HEK293 (cell line): Measurements from ENCODE around the gene GRAP2.
A peak's percentile ranks its signal among the peaks of the same experiment; 100 is the strongest.

Experiments used
- CTCF ChIA-PET: fragments of 350-600 bp; formaldehyde crosslinking; extraction: SDS; loops from one replicate; lab custom pipeline; 2021; ENCODE audit warnings: antibody characterized with exemption; lab: Yijun Ruan, JAX
- POLR2A ChIA-PET: fragments of 300-600 bp; formaldehyde crosslinking; extraction: SDS; loops from one replicate; lab custom pipeline; 2020; ENCODE audit warnings: antibody characterized with exemption, inconsistent platforms; lab: Yijun Ruan, JAX
- H3K27ac ChIP-seq: fragments of 200-500 bp; sonication (Bioruptor generic); 2 replicates; pipeline ENCODE4 v1.5.1; 2014; ENCODE audit warnings: low read depth, low read length, control low read depth, inconsistent platforms; ENCODE audit errors: extremely low read depth
- H3K36me3 ChIP-seq, 2 experiments: fragments of 200-500 bp in 1 of 2; sonication (Bioruptor generic) in 1 of 2; 1 replicate in 1 of 2; 2 replicates in 1 of 2; pipeline ENCODE4 v1.5.1; 2014 to 2017; ENCODE audit warnings: inconsistent platforms in 2 of 2, low read length in 2 of 2; ENCODE audit not compliant: control insufficient read depth in 2 of 2, insufficient read depth in 1 of 2
- H3K4me1 ChIP-seq: fragments of 200-500 bp; sonication (Bioruptor generic); 2 replicates; pipeline ENCODE4 v1.5.1; 2014; ENCODE audit warnings: mild to moderate bottlenecking, low read length, inconsistent platforms; ENCODE audit not compliant: control insufficient read depth, insufficient read depth
- H3K4me3 ChIP-seq: 2 replicates; pipeline ENCODE4 v1.5.1; 2011; ENCODE audit warnings: low read depth, mild to moderate bottlenecking, control low read depth, low read length, moderate library complexity
- H3K9me3 ChIP-seq: fragments of 200-500 bp; sonication (Bioruptor generic); 2 replicates; pipeline ENCODE4 v1.5.1; 2014; ENCODE audit warnings: low read depth, low read length, inconsistent platforms; ENCODE audit not compliant: control insufficient read depth, insufficient read depth
- BCL11A ChIP-seq: fragments of 450-650 bp; formaldehyde crosslinking; IDR thresholded peaks from 2 replicates; pipeline ENCODE4 v1.5.1; 2016; ENCODE audit warnings: low read depth, missing biosample characterization, missing genetic modification characterization
- GLIS1 ChIP-seq: fragments of 450-650 bp; formaldehyde crosslinking; IDR thresholded peaks from 2 replicates; pipeline ENCODE4 v1.5.1; 2016; ENCODE audit warnings: missing biosample characterization, missing genetic modification characterization
- KLF1 ChIP-seq: fragments of 450-650 bp; formaldehyde crosslinking; IDR thresholded peaks from 2 replicates; pipeline ENCODE4 v1.5.1; 2016; ENCODE audit warnings: missing biosample characterization, missing genetic modification characterization
- OSR2 ChIP-seq: fragments of 450-650 bp; formaldehyde crosslinking; IDR thresholded peaks from 2 replicates; pipeline ENCODE4 v1.5.1; 2016; ENCODE audit warnings: missing biosample characterization, missing genetic modification characterization
- SCRT1 ChIP-seq: fragments of 450-650 bp; formaldehyde crosslinking; IDR thresholded peaks from 2 replicates; pipeline ENCODE4 v1.5.1; 2016; ENCODE audit warnings: missing biosample characterization, missing genetic modification characterization, borderline replicate concordance
- SCRT2 ChIP-seq: fragments of 450-650 bp; formaldehyde crosslinking; IDR thresholded peaks from 2 replicates; pipeline ENCODE4 v1.5.1; 2016; ENCODE audit warnings: missing biosample characterization, missing genetic modification characterization
- SP3 ChIP-seq: fragments of 450-650 bp; formaldehyde crosslinking; IDR thresholded peaks from 2 replicates; pipeline ENCODE4 v1.5.1; 2016; ENCODE audit warnings: missing biosample characterization, missing genetic modification characterization
- ZBTB20 ChIP-seq: fragments of 450-650 bp; formaldehyde crosslinking; IDR thresholded peaks from 2 replicates; pipeline ENCODE4 v1.5.1; 2016; ENCODE audit warnings: missing biosample characterization, missing genetic modification characterization
- ZBTB7A ChIP-seq: fragments of 450-650 bp; formaldehyde crosslinking; IDR thresholded peaks from 2 replicates; pipeline ENCODE4 v1.5.1; 2016; ENCODE audit warnings: low read depth, missing biosample characterization, missing genetic modification characterization
- ZFHX2 ChIP-seq: fragments of 450-650 bp; formaldehyde crosslinking; conservative IDR thresholded peaks from 2 replicates; pipeline ENCODE4 v1.5.1; 2016; ENCODE audit warnings: missing biosample characterization, missing genetic modification characterization
- ZNF202 ChIP-seq: fragments of 450-650 bp; formaldehyde crosslinking; IDR thresholded peaks from 2 replicates; pipeline ENCODE4 v1.5.1; 2016; ENCODE audit warnings: missing biosample characterization, missing genetic modification characterization, borderline replicate concordance
- ZNF24 ChIP-seq: fragments of 450-650 bp; formaldehyde crosslinking; IDR thresholded peaks from 2 replicates; pipeline ENCODE4 v1.5.1; 2016; ENCODE audit warnings: missing biosample characterization, missing genetic modification characterization
- ZNF248 ChIP-seq: fragments of 450-650 bp; formaldehyde crosslinking; IDR thresholded peaks from 2 replicates; pipeline ENCODE4 v1.5.1; 2017; ENCODE audit warnings: missing biosample characterization, missing genetic modification characterization
- ZNF341 ChIP-seq: fragments of 450-650 bp; formaldehyde crosslinking; IDR thresholded peaks from 2 replicates; pipeline ENCODE4; 2016; ENCODE audit warnings: low read depth, missing biosample characterization, missing genetic modification characterization
- TF ChIP-seq, protein P1 (sequence below): fragments of 450-650 bp; formaldehyde crosslinking; IDR thresholded peaks from 2 replicates; pipeline ENCODE4 v1.5.1; 2016; ENCODE audit warnings: missing biosample characterization, missing genetic modification characterization
- TF ChIP-seq, protein P2 (sequence below): fragments of 450-650 bp; formaldehyde crosslinking; IDR thresholded peaks from 2 replicates; pipeline ENCODE4 v1.5.1; 2016; ENCODE audit warnings: missing biosample characterization, missing genetic modification characterization
- TF ChIP-seq, protein P3 (sequence below): fragments of 450-650 bp; formaldehyde crosslinking; conservative IDR thresholded peaks from 2 replicates; pipeline ENCODE4 v1.5.1; 2016; ENCODE audit warnings: low read depth, missing biosample characterization, missing genetic modification characterization
- TF ChIP-seq, protein P4 (sequence below): fragments of 450-650 bp; formaldehyde crosslinking; IDR thresholded peaks from 2 replicates; pipeline ENCODE4 v1.5.1; 2017; ENCODE audit warnings: missing biosample characterization, missing genetic modification characterization
- TF ChIP-seq, protein P5 (sequence below): fragments of 450-650 bp; formaldehyde crosslinking; optimal IDR thresholded peaks from 2 replicates; pipeline ENCODE3; 2016; ENCODE audit warnings: missing biosample characterization, mild to moderate bottlenecking, missing genetic modification characterization

The GRAP2 gene

DNA sequence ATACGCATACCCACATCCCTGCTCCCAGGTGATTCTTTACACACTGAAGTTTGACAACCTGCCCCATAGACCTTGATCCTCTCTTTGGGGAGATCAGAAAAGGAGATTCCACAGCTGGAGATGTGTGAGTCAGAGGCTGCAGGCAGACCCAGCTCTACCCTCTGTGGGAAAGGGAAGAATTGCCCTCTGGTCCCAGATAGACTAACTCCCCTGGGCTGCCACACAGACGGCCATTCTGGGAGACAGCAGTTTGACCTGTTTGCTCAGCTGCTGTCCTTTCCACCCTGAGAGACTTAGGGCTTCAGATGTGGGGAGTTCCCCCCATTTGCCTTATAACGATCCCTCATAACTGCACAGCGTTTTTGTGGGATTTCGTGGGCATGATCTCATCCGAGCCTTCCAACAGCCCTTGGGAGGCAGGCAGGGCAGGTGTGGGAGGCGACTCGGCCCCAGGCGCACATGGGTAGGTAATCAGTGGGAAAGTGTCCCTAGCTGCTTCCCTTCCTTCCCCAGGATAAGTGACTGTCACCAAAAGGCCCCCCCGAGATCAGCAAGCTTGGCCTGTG lies 107.9 kb downstream of the GRAP2 start:
- H3K9me3 ChIP-seq, result no peaks in the 10 kb centered on the region
- ChIA-PET CTCF (interaction anchor here (1.0 to 1.9 kb wide), 3 partner anchors 16 to 474 kb away, joined by 4 to 9 read pairs (median 4); no protein-coding TSS in a partner anchor), POLR2A (interaction anchor here (1.4 kb wide), 1 partner anchor 35 kb away, joined by 5 read pairs; no protein-coding TSS in a partner anchor)
- no peak overlapping the region for H3K27ac ChIP-seq
- no peaks in the 10 kb centered on the region for H3K36me3 ChIP-seq
- no peaks in the 10 kb centered on the region for H3K4me1 ChIP-seq
- TF ChIP-seq SCRT2 (tag by site-specific recombination), result no peak
- TF ChIP-seq BCL11A, result no peak
- peak; percentile 69 for TF ChIP-seq GLIS1 (tag by site-specific recombination)
- TF ChIP-seq, protein P1, sequence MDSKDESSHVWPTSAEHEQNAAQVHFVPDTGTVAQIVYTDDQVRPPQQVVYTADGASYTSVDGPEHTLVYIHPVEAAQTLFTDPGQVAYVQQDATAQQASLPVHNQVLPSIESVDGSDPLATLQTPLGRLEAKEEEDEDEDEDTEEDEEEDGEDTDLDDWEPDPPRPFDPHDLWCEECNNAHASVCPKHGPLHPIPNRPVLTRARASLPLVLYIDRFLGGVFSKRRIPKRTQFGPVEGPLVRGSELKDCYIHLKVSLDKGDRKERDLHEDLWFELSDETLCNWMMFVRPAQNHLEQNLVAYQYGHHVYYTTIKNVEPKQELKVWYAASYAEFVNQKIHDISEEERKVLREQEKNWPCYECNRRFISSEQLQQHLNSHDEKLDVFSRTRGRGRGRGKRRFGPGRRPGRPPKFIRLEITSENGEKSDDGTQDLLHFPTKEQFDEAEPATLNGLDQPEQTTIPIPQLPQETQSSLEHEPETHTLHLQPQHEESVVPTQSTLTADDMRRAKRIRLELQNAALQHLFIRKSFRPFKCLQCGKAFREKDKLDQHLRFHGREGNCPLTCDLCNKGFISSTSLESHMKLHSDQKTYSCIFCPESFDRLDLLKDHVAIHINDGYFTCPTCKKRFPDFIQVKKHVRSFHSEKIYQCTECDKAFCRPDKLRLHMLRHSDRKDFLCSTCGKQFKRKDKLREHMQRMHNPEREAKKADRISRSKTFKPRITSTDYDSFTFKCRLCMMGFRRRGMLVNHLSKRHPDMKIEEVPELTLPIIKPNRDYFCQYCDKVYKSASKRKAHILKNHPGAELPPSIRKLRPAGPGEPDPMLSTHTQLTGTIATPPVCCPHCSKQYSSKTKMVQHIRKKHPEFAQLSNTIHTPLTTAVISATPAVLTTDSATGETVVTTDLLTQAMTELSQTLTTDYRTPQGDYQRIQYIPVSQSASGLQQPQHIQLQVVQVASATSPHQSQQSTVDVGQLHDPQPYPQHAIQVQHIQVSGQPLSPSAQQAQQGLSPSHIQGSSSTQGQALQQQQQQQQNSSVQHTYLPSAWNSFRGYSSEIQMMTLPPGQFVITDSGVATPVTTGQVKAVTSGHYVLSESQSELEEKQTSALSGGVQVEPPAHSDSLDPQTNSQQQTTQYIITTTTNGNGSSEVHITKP, result 0 out of 2 replicates have a peak, but pooled peaks have one; percentile 0
- TF ChIP-seq ZFHX2, result peak; percentile 27; the same call in 1 of the 2 replicates
- TF ChIP-seq, all 188 proteins: peak for 3
- H3K4me3 ChIP-seq, result no peak overlapping the region

DNA sequence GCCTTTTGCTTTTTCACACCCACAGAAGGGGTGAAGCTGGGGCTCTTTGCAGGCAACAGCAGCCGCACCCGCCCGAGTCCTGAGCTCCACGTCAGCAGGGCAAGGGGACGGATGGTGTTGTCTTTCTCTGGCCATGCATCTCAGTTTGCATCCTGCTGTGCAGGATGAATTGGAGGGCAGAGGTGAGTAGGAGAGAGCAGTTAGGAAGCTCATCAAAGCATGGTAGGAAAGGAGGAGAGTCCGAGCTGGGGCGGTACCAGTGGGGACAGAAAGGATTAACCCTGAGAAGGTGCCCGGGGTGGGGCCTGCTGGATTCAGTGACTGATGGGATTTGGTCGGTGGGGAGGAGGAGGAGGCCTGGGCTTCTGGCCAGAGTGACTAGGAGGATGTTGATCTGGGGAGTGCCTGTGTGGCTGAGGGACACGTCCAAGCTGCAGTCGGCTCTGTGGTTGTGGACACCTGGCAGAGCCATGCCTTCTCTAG lies 108.4 kb downstream of the GRAP2 start:
- Histone ChIP-seq H3K27ac (no peak overlapping the region), H3K9me3 (no peaks in the 10 kb centered on the region)

DNA sequence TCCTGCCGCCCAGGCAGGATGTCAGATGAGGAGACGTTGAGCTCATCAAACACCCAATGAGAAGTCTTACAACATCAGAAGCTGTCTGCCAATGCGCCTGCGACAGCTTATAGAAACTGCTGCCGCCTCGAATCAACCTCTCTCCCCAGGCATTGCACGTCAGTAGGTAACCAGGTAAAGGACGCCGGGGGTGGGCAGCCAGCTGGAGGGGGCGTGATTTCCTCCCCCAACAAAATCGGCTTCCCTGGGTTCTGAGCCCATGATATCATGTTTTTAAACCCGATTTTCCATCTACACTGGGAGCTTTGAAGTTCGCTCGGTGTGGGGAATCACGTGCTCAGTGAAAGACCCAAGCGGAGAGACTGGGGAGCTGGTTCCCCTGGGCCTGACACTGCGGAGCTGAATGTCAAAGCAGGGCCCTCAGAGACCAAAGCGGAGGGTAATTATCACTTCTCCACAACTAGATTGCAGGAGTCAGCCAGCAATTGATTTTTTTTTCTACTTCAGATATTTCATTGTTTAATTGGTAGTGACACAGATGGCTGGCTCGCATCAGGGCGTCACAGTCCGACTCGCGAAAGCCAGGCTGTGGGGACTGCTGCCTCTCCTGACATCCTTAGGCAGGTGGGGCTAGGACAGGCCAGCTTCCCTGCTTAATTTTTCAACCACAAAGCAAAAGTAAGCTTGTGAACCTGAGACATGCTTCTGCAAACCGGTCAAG lies 109.2 kb downstream of the GRAP2 start:
- ChIA-PET POLR2A (interaction anchor here (0.6 to 1.4 kb wide), 2 partner anchors 34 to 728 kb away, joined by 3 to 5 read pairs; no protein-coding TSS in a partner anchor), CTCF (interaction anchor here (0.6 to 1.9 kb wide), 7 partner anchors 13 to 588 kb away, joined by 3 to 9 read pairs (median 4); no protein-coding TSS in a partner anchor)
- Histone ChIP-seq H3K9me3 (no peaks in the 10 kb centered on the region), H3K36me3 (no peaks in the 10 kb centered on the region), H3K27ac (no peak overlapping the region), H3K4me3 (no peak overlapping the region), H3K4me1 (no peaks in the 10 kb centered on the region)
- TF ChIP-seq, protein P2, sequence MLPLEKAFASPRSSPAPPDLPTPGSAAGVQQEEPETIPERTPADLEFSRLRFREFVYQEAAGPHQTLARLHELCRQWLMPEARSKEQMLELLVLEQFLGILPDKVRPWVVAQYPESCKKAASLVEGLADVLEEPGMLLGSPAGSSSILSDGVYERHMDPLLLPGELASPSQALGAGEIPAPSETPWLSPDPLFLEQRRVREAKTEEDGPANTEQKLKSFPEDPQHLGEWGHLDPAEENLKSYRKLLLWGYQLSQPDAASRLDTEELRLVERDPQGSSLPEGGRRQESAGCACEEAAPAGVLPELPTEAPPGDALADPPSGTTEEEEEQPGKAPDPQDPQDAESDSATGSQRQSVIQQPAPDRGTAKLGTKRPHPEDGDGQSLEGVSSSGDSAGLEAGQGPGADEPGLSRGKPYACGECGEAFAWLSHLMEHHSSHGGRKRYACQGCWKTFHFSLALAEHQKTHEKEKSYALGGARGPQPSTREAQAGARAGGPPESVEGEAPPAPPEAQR (tag by site-specific recombination), result no peak
- TF ChIP-seq SP3 (no peak), SCRT1 (tag by site-specific recombination) (no peak), ZNF202 (tag by site-specific recombination) (no peak), OSR2 (tag by site-specific recombination) (no peak), ZNF24 (tag by site-specific recombination) (no peak), ZBTB20 (tag by site-specific recombination) (no peak), ZBTB7A (no peak)
- TF ChIP-seq, protein P3, sequence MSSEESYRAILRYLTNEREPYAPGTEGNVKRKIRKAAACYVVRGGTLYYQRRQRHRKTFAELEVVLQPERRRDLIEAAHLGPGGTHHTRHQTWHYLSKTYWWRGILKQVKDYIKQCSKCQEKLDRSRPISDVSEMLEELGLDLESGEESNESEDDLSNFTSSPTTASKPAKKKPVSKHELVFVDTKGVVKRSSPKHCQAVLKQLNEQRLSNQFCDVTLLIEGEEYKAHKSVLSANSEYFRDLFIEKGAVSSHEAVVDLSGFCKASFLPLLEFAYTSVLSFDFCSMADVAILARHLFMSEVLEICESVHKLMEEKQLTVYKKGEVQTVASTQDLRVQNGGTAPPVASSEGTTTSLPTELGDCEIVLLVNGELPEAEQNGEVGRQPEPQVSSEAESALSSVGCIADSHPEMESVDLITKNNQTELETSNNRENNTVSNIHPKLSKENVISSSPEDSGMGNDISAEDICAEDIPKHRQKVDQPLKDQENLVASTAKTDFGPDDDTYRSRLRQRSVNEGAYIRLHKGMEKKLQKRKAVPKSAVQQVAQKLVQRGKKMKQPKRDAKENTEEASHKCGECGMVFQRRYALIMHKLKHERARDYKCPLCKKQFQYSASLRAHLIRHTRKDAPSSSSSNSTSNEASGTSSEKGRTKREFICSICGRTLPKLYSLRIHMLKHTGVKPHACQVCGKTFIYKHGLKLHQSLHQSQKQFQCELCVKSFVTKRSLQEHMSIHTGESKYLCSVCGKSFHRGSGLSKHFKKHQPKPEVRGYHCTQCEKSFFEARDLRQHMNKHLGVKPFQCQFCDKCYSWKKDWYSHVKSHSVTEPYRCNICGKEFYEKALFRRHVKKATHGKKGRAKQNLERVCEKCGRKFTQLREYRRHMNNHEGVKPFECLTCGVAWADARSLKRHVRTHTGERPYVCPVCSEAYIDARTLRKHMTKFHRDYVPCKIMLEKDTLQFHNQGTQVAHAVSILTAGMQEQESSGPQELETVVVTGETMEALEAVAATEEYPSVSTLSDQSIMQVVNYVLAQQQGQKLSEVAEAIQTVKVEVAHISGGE (tag by site-specific recombination), result no peak
- TF ChIP-seq, protein P4, sequence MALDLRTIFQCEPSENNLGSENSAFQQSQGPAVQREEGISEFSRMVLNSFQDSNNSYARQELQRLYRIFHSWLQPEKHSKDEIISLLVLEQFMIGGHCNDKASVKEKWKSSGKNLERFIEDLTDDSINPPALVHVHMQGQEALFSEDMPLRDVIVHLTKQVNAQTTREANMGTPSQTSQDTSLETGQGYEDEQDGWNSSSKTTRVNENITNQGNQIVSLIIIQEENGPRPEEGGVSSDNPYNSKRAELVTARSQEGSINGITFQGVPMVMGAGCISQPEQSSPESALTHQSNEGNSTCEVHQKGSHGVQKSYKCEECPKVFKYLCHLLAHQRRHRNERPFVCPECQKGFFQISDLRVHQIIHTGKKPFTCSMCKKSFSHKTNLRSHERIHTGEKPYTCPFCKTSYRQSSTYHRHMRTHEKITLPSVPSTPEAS (tag by site-specific recombination), result no peak

More for the DNA sequence above, 108.4 kb downstream of the GRAP2 start:
- ChIA-PET POLR2A (interaction anchor here (0.6 to 1.4 kb wide), 2 partner anchors 35 to 729 kb away, joined by 3 to 5 read pairs; no protein-coding TSS in a partner anchor), CTCF (interaction anchor here (0.6 to 1.9 kb wide), 5 partner anchors 14 to 474 kb away, joined by 3 to 9 read pairs (median 4); no protein-coding TSS in a partner anchor)
- no peaks in the 10 kb centered on the region for H3K36me3 ChIP-seq
- H3K4me1 ChIP-seq, result no peaks in the 10 kb centered on the region
- no peak overlapping the region for H3K4me3 ChIP-seq
- TF ChIP-seq ZNF341 (no peak), ZNF248 (no peak), KLF1 (tag by site-specific recombination) (peak; percentile 66)
- TF ChIP-seq, protein P5, sequence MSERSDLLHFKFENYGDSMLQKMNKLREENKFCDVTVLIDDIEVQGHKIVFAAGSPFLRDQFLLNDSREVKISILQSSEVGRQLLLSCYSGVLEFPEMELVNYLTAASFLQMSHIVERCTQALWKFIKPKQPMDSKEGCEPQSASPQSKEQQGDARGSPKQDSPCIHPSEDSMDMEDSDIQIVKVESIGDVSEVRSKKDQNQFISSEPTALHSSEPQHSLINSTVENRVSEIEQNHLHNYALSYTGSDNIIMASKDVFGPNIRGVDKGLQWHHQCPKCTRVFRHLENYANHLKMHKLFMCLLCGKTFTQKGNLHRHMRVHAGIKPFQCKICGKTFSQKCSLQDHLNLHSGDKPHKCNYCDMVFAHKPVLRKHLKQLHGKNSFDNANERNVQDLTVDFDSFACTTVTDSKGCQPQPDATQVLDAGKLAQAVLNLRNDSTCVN (tag by site-specific recombination), result no peak
